Measurements from ENCODE around the gene KDM2A.

DNA sequence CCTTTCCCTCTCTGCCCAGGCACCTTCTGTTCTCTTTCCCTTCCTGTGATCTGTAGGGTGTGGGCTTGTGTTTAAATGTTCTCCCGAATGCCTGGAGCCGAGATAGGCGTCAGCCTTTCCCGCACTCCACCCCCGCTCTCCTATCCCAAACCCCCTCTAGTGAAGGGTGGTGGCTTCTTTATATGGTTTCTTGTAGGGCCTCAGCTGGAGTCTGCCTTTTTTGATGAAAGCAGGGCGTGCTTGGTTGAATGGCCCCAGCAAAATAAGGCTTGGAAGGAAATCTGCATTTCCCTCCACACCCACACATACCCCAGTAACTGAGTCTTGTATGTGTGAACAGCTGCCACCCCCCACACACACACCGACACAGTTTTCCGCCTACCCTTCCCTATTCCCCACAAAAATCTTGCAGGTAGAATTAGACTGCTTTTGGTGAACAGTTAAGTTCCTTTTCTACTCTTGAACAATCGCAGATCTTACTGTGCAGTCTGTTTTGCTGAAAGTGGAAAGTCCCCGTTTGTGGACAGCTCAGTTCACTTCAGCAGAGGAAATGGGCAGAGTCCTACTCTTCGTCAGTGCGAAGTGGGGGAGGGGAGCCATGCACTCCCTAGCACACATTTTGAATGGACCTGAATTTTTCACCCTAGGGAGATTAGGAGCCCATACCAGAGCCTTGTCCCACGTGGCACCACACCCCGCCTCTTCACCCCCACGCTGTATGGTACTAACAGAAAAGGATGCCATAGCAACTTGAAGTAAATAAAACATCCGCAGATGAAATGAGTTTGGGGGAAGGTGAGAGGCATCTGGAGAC is 121.7 kb downstream of the KDM2A start:
- TF ChIP-seq, protein P1, sequence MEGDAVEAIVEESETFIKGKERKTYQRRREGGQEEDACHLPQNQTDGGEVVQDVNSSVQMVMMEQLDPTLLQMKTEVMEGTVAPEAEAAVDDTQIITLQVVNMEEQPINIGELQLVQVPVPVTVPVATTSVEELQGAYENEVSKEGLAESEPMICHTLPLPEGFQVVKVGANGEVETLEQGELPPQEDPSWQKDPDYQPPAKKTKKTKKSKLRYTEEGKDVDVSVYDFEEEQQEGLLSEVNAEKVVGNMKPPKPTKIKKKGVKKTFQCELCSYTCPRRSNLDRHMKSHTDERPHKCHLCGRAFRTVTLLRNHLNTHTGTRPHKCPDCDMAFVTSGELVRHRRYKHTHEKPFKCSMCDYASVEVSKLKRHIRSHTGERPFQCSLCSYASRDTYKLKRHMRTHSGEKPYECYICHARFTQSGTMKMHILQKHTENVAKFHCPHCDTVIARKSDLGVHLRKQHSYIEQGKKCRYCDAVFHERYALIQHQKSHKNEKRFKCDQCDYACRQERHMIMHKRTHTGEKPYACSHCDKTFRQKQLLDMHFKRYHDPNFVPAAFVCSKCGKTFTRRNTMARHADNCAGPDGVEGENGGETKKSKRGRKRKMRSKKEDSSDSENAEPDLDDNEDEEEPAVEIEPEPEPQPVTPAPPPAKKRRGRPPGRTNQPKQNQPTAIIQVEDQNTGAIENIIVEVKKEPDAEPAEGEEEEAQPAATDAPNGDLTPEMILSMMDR (IDR thresholded peaks at IDR 0.05), result no peak
- peak; percentile 61 for TF ChIP-seq POLR2A (IDR thresholded peaks at IDR 0.05)
